ENCODE results near the gene SYT17.

The SYT17 gene

GRCh38 chr16:19266774-19267173 lies 98.7 kb downstream of the SYT17 start:
- no peak for DNase-seq

GRCh38 chr16:19269098-19269497 lies 101.1 kb downstream of the SYT17 start:
- DNase-seq = no peak

- peak in 1 of 14 donors; percentile 32 for DNase-seq
Measured at GRCh38 chr16:19274165-19274797, 106.2 kb downstream of the SYT17 start.

GRCh38 chr16:19278403-19278802 lies 110.4 kb downstream of the SYT17 start:
- no peak for DNase-seq

GRCh38 chr16:19281246-19281645 lies 113.2 kb downstream of the SYT17 start:
- no peak for DNase-seq

DNA sequence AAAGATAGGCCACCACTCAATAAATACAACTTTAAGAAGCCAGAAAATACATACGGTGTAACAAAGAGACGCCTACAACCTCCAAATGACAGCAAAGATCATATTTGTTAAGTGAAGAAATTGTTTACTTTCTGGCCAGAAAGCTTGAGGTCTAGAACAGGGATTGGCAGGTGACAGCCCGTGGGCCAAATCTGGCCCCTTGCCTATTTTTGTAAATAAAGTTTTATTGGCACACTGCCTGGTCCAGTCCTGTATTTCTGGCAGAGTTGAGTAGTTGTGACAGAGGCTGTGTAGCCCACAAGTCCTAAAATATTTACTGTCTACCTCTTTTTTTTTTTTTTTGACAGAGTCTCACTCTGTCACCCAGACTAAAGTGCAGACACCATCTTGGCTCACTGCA lies 114.1 kb downstream of the SYT17 start:
- DNase-seq = no peak

GRCh38 chr16:19283637-19284036 lies 115.6 kb downstream of the SYT17 start:
- DNase-seq = no peak

DNA sequence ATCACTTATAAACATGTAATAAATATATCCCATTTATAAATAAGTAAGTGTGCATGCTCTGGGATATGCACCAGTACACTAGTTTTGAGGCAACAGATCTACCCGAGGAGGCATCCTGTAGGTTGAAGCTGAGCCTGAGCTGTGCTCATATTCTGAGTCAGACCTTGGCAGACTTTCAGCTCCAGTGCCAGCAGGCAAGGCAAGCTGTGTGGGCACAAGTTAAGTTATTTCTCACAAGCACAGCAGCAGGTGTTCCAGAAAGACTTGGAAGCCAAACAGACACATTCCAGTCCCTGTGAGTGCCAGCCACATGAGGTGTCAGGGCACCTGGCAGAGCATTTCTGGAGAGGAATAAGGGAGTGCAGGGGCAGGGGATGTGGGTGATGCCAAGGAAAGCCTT lies 116.2 kb downstream of the SYT17 start:
- peak in 10 of 14 donors; percentile 4 to 59 (median 14) for DNase-seq

GRCh38 chr16:19285431-19285830 lies 117.4 kb downstream of the SYT17 start, which contains the start of gene CLEC19A:
TSS of gene CLEC19A (plus strand) at chr16:19285731. CDS start at chr16:19285852, 121 bp downstream.
- no peak for DNase-seq

- DNase-seq = no peak
Measured at GRCh38 chr16:19286827-19287226, 118.8 kb downstream of the SYT17 start.

DNA sequence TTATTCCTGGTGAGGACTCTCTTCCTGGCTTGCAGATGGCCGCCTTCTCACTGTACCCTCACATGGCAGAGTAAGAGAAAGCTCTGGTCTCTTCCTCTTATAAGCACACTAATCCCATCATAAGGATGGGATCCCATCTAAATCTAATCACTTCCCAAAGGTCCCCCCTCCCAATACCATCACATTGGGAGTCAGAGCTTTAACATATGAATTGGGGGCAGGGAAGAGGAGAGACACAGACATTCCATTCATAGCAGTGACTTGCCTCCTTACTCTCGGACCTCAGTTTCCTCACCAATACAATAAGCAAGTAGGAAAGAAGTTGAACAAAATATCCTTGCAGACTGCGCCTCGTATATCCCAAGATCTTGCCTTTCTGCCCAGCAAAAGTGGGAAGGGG lies 119.2 kb downstream of the SYT17 start:
- DNase-seq = no peak

DNA sequence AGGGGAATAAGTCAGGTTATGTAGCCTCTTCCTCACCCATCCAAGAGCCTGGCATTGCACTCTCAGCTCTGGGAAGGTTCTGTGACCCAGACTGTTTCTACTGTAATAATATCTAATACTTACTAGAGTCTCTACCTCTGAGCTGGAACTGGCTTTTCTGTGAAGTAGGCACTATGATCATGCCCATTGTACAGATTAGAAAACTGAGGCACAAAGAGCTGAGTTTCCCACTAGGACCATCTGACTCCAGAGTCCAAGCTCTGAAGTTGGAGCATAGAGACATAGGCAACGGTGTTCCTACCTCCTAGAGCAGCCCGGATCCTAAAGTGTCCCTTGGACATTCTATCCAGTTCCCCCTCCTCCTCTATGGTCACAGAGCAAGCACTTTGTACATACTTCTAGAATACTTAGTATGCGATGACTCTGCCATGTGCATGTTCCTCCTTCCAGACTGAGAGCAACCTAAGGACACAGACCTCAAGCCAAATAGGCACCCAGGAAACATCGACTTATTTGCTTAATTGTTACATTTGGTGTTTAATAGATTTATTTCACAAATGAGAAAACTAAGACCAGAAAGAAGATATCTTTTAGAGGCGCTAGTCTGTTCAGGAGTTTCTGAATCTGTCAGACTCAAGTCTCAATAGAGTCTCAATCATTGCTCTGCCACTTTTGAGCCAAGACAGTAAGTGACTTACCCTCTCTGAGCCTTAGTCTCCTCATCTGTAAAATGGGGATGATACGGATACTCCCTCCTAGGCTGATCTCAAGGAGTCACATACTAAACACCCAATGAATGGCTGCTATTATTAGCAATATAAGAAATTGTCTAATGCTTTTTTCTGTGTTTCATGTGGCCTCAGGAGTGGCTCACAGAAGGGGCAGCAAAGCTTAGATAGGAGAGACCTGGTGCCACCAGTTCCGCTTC lies 121.1 kb downstream of the SYT17 start:
- no peak for DNase-seq

DNA sequence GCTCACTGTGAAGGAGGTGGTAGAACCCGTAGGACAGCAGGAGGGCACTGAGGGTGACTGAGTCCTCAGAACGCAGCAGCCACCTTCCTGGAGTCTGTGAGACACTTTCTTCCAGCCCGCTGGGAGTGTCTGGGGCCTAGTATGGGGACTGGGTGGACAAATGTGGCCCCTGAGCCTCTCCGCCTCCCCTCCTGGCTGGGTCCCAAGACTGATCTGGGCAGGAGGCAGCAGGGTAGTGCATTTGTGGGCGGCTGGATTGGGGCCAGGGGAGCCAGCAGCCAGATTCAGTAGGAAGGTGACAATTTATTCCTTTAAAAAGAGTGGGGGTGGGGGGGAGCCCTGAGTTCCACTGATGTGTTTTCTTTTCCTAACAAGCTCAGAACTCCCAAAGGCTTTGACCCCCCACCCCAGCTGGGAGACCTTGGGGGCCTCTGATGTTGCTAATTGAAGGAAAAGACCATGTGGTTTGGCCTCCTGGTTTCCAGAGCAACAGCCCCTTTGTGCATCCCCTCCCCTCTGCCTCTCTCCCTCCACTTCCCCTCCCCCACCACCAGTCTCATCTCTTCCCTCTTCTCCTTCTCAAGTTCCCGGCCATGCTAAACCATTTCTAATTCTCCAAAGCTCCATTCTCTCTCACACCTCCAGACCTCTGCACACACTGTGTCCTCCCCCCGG lies 121.9 kb downstream of the SYT17 start:
- DNase-seq = peak in 2 of 14 donors; percentile 11 to 25

DNA sequence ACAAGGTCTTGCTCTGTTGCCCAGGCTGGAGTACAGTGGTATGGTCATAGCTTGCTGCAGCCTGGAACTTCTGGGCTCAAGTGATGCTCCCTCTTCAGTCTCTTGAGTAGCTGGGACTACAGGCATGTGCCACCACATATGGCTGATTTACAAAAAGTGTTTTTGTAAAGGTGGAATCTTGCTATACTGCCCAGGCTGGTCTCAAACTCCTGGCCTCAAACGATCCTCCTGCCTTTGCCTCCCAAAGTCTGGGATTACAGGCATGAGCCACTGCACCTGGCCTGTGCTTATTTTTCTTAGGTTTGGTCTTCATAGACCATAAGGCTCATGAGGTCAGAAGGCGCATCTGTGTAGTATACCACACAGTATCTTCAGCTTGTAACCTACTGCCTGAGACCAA lies 122.8 kb downstream of the SYT17 start:
- DNase-seq = no peak

DNA sequence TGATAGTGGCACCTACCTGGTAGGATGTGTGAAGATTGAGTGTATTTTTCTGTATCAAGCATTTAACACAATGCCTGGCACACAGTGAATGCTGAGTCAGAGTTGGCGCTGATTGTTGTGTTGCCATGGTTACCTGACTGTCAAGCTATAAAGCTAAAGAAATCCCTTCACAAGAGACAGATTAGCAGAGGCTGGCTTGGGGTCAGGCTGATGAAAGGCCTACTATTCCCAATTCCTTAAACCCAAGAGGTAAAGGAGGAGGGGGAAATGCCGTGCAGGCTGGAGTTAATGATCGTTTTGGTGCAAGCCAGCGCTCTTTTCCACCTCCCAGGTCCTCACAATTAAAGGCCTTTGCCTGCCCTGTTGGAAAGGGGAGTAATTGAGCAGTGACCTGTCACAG lies 123.4 kb downstream of the SYT17 start:
- DNase-seq = no peak

DNA sequence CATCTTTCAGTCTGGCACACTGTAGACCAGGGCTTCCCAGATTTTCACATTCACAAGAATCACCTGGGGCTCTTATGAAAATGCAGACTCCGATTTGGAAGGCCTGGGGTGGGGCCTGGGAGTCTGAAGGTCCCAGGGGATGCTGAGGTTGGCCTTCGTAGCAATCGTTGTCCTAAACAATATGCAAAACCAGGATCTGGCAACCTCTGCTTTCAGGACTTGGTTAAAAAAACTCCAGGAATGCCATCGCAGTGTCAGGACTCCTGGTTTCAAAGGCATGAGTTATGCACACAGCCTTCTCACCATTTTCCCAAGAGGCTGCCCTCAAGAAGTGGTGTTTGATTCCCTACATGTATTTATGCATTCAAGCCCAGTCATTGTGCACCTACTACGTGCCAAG lies 124.1 kb downstream of the SYT17 start:
- no peak for DNase-seq

DNA sequence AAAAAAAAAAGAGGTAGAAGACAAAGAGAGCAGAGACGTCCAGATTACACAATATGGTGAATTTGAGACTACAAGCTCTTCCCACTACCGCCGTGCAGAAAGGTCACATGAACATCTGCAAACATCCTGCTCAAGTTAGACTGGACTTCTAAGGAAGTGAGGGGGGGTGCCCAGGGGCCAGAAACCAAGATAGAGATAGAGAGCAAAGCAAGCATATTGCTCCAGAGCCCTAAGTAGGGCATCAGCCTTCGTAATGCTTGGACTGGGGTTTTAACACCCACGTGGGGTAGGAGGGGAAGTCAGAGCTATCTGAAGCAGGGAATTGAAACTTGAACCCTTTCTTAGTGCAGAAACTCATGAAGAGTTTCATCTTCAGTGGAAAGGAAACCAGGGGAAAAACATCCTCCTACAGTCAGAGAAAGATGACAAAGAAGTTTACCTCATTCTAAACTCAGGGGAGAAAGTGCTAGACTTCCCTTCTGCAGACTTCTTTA lies 126.2 kb downstream of the SYT17 start:
- DNase-seq = peak in 7 of 14 donors; percentile 23 to 65 (median 42)

- no peak for DNase-seq
Measured at GRCh38 chr16:19295393-19295792, 127.4 kb downstream of the SYT17 start.

- no peak for DNase-seq
Measured at GRCh38 chr16:19297454-19297853, 129.4 kb downstream of the SYT17 start.

GRCh38 chr16:19299565-19299964 lies 131.5 kb downstream of the SYT17 start:
- DNase-seq = no peak

- no peak for DNase-seq
Measured at GRCh38 chr16:19301931-19302330, 133.9 kb downstream of the SYT17 start.

DNA sequence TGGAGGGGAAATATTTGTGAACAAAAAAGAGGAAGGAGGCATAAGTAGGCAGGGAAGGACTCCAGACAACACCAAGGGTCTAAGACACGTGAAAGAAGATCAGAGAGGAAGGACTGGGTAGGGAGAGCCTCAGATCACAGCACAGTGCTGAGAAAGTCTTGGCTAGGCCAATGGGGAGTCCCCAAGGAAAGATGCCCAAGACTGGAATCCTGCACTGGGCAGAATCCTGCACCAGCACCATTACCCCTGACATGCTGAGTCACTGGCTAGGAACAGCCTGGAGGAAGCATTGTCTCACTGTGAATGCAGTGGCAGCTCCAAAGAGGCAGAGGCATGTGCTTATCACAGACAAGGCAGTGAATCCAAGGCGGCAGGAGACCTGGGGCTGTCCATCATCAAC lies 136.7 kb downstream of the SYT17 start:
- peak in 3 of 14 donors; percentile 5 to 18 (median 11) for DNase-seq

DNA sequence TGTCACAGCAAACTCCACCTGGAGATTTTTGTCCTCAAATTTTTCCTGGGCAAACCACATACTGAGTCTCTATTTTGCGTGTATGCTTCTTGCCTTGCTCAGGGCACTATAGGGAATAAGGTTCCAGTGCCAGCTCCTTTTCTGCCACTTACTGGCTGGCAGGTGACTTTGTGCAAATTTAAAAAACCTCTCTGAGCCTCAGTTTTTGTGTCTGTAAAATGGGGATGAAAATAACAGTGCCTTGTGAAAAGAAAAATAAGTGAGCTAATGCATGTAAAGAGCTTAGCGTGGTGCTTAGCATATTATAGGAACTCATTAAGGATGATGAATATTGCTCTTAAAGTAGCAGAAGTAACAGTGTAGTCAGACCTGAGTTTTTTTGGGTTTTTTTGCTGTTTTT lies 137.4 kb downstream of the SYT17 start:
- DNase-seq = no peak

Data from C1 segment of cervical spinal cord (tissue), 14 donors.